HUES6 (cell line): ENCODE data around the gene MYRF.

Experiments used
- H3K27ac ChIP-seq: 2 replicates; pipeline ENCODE4 v1.7.0; 2013; ENCODE audit warnings: low read depth, mild to moderate bottlenecking, low read length, inconsistent platforms
- H3K27me3 ChIP-seq: 2 replicates; pipeline ENCODE4 v1.6.1; 2013; ENCODE audit warnings: low read length; ENCODE audit not compliant: control insufficient read depth, insufficient read depth
- H3K36me3 ChIP-seq: 2 replicates; pipeline ENCODE4 v1.6.1; 2013; ENCODE audit warnings: low read length; ENCODE audit not compliant: control insufficient read depth, insufficient read depth
- H3K4me1 ChIP-seq: 2 replicates; pipeline ENCODE4 v1.6.1; 2013; ENCODE audit warnings: low read length; ENCODE audit not compliant: control insufficient read depth, insufficient read depth
- H3K4me3 ChIP-seq: 2 replicates; pipeline ENCODE4 v1.5.1; 2013; ENCODE audit warnings: low read depth, low read length
- H3K9ac ChIP-seq: one replicate; pipeline ENCODE4 v1.6.1; 2013; ENCODE audit warnings: mild to moderate bottlenecking, low read length
- H3K9me3 ChIP-seq: 2 replicates; pipeline ENCODE4 v1.6.1; 2013; ENCODE audit warnings: low read depth, low read length; ENCODE audit not compliant: control insufficient read depth, insufficient read depth

Gene MYRF

GRCh38 chr11:61802605-61803004, 50.2 kb downstream of the MYRF start:
- H3K36me3 ChIP-seq: peaks cover 86% of the 10 kb centered on the region
- no peak overlapping the region for H3K9ac ChIP-seq
- H3K9me3 ChIP-seq: no peaks in the 10 kb centered on the region
- no peak overlapping the region for H3K27ac ChIP-seq
- no peaks in the 10 kb centered on the region for H3K27me3 ChIP-seq
- H3K4me3 ChIP-seq: no peak overlapping the region
- H3K4me1 ChIP-seq: no peaks in the 10 kb centered on the region

- H3K36me3 ChIP-seq: peaks cover 93% of the 10 kb centered on the region
- H3K9ac ChIP-seq: no peak overlapping the region
- H3K4me3 ChIP-seq: no peak overlapping the region
- H3K27ac ChIP-seq: no peak overlapping the region
- no peaks in the 10 kb centered on the region for H3K4me1 ChIP-seq
- no peaks in the 10 kb centered on the region for H3K27me3 ChIP-seq
- H3K9me3 ChIP-seq: no peaks in the 10 kb centered on the region
Measured at GRCh38 chr11:61803889-61804647, 51.6 kb downstream of the MYRF start.

GRCh38 chr11:61805146-61805545, 52.7 kb downstream of the MYRF start:
- H3K9ac ChIP-seq: no peak overlapping the region
- H3K9me3 ChIP-seq: no peaks in the 10 kb centered on the region
- no peaks in the 10 kb centered on the region for H3K4me1 ChIP-seq
- H3K36me3 ChIP-seq: peaks cover 93% of the 10 kb centered on the region
- H3K27me3 ChIP-seq: no peaks in the 10 kb centered on the region
- no peak overlapping the region for H3K27ac ChIP-seq
- no peak overlapping the region for H3K4me3 ChIP-seq

- H3K9ac ChIP-seq: no peak overlapping the region
- H3K27me3 ChIP-seq: no peaks in the 10 kb centered on the region
- H3K4me1 ChIP-seq: no peaks in the 10 kb centered on the region
- H3K4me3 ChIP-seq: no peak overlapping the region
- no peaks in the 10 kb centered on the region for H3K9me3 ChIP-seq
- H3K36me3 ChIP-seq: peaks cover 95% of the 10 kb centered on the region
- H3K27ac ChIP-seq: no peak overlapping the region
Measured at GRCh38 chr11:61806785-61807184, 54.3 kb downstream of the MYRF start.

- Histone ChIP-seq H3K9me3 (no peaks in the 10 kb centered on the region), H3K4me3 (no peak overlapping the region), H3K4me1 (peaks cover 3% of the 10 kb centered on the region; the same call in 1 of the 2 replicates), H3K36me3 (peaks cover 79% of the 10 kb centered on the region), H3K27ac (no peak overlapping the region), H3K27me3 (no peaks in the 10 kb centered on the region), H3K9ac (no peak overlapping the region)
Measured at GRCh38 chr11:61810671-61811175, 58.3 kb downstream of the MYRF start.

- Histone ChIP-seq H3K9ac (no peak overlapping the region), H3K27me3 (no peaks in the 10 kb centered on the region), H3K9me3 (no peaks in the 10 kb centered on the region), H3K4me1 (peaks cover 3% of the 10 kb centered on the region; the same call in 1 of the 2 replicates), H3K36me3 (peaks cover 71% of the 10 kb centered on the region), H3K27ac (no peak overlapping the region), H3K4me3 (no peak overlapping the region)
Measured at GRCh38 chr11:61811831-61812230, 59.4 kb downstream of the MYRF start.

- H3K27me3 ChIP-seq: no peaks in the 10 kb centered on the region
- no peak overlapping the region for H3K4me3 ChIP-seq
- H3K9me3 ChIP-seq: no peaks in the 10 kb centered on the region
- no peak overlapping the region for H3K9ac ChIP-seq
- peaks cover 61% of the 10 kb centered on the region for H3K36me3 ChIP-seq
- no peak overlapping the region for H3K27ac ChIP-seq
- peaks cover 10% of the 10 kb centered on the region for H3K4me1 ChIP-seq
Measured at GRCh38 chr11:61812736-61813411, 60.4 kb downstream of the MYRF start.

- Histone ChIP-seq H3K27me3 (no peaks in the 10 kb centered on the region), H3K4me3 (peak overlapping the region; percentile 63), H3K4me1 (peaks cover 14% of the 10 kb centered on the region), H3K9me3 (no peaks in the 10 kb centered on the region), H3K9ac (peak overlapping the region; percentile 90), H3K36me3 (peaks cover 46% of the 10 kb centered on the region), H3K27ac (peak overlapping the region; percentile 85)
Measured at GRCh38 chr11:61814247-61814957, 62.0 kb downstream of the MYRF start.

GRCh38 chr11:61814958-61815789, 62.7 kb downstream of the MYRF start:
- Histone ChIP-seq H3K9me3 (no peaks in the 10 kb centered on the region), H3K36me3 (peaks cover 39% of the 10 kb centered on the region), H3K27me3 (no peaks in the 10 kb centered on the region), H3K27ac (peak overlapping the region; percentile 86), H3K4me3 (peak overlapping the region; percentile 63), H3K9ac (peak overlapping the region; percentile 97), H3K4me1 (peaks cover 14% of the 10 kb centered on the region)
